ENCODE measurements around the gene TUBB6. TPM values are rescaled to one million over a fixed set of nuclear protein-coding genes. Genes with fewer than 3 reads are reported as not detected.
A peak's percentile ranks its signal among the peaks of the same experiment; 100 is the strongest.

The TUBB6 gene
- total and polyA plus RNA-seq, 2 of the 13 experiments (the other 11 are each of a cell fraction or from before 2014, with no cell fraction given), result 9.9 to 28.6 TPM

- no peak for TF ChIP-seq FOXO1 (CRISPR knock-in tag; IDR thresholded peaks at IDR 0.05)
- TF ChIP-seq, protein P1, sequence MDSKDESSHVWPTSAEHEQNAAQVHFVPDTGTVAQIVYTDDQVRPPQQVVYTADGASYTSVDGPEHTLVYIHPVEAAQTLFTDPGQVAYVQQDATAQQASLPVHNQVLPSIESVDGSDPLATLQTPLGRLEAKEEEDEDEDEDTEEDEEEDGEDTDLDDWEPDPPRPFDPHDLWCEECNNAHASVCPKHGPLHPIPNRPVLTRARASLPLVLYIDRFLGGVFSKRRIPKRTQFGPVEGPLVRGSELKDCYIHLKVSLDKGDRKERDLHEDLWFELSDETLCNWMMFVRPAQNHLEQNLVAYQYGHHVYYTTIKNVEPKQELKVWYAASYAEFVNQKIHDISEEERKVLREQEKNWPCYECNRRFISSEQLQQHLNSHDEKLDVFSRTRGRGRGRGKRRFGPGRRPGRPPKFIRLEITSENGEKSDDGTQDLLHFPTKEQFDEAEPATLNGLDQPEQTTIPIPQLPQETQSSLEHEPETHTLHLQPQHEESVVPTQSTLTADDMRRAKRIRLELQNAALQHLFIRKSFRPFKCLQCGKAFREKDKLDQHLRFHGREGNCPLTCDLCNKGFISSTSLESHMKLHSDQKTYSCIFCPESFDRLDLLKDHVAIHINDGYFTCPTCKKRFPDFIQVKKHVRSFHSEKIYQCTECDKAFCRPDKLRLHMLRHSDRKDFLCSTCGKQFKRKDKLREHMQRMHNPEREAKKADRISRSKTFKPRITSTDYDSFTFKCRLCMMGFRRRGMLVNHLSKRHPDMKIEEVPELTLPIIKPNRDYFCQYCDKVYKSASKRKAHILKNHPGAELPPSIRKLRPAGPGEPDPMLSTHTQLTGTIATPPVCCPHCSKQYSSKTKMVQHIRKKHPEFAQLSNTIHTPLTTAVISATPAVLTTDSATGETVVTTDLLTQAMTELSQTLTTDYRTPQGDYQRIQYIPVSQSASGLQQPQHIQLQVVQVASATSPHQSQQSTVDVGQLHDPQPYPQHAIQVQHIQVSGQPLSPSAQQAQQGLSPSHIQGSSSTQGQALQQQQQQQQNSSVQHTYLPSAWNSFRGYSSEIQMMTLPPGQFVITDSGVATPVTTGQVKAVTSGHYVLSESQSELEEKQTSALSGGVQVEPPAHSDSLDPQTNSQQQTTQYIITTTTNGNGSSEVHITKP (CRISPR knock-in tag; IDR thresholded peaks at IDR 0.05; ENCODE audit: low read depth), result no peak
- no peak for TF ChIP-seq KAT8 (CRISPR knock-in tag; IDR thresholded peaks at IDR 0.05)
- no peak for TF ChIP-seq SMAD9 (CRISPR knock-in tag; IDR thresholded peaks at IDR 0.05)
- no peak for TF ChIP-seq TFDP2 (CRISPR knock-in tag; IDR thresholded peaks at IDR 0.05)
- no peak for TF ChIP-seq E2F2 (CRISPR knock-in tag; IDR thresholded peaks at IDR 0.05; ENCODE audit: borderline replicate concordance)
- TF ChIP-seq NPAS2 (CRISPR knock-in tag; IDR thresholded peaks at IDR 0.05; ENCODE audit: borderline replicate concordance), result no peak
- TF ChIP-seq ZNF766 (CRISPR knock-in tag; IDR thresholded peaks at IDR 0.05; ENCODE audit: borderline replicate concordance), result no peak
- no peak for TF ChIP-seq NFIB (CRISPR knock-in tag; IDR thresholded peaks at IDR 0.05; ENCODE audit: borderline replicate concordance)
- TF ChIP-seq NR2F2 (IDR thresholded peaks at IDR 0.05; ENCODE audit: borderline replicate concordance, low read depth), result 0 out of 2 replicates have a peak, but pooled peaks have one; percentile 21
- no peak for TF ChIP-seq ZNF496 (CRISPR knock-in tag; IDR thresholded peaks at IDR 0.05; ENCODE audit: insufficient replicate concordance)
- no peak for TF ChIP-seq GTF2F1 (IDR thresholded peaks at IDR 0.05; ENCODE audit: low read length)
- TF ChIP-seq ONECUT2 (CRISPR knock-in tag; IDR thresholded peaks at IDR 0.05), result no peak
- TF ChIP-seq NR2F6 (IDR thresholded peaks at IDR 0.05), result peak; percentile 47; the same call in 1 of the 2 replicates
- TF ChIP-seq NR2F6 (CRISPR knock-in tag; IDR thresholded peaks at IDR 0.05), result peak; percentile 42; the same call in 1 of the 2 replicates
- TF ChIP-seq RARA (CRISPR knock-in tag; IDR thresholded peaks at IDR 0.05), result peak; percentile 57
- TF ChIP-seq MEIS2 (CRISPR knock-in tag; IDR thresholded peaks at IDR 0.05), result peak; percentile 94
- TF ChIP-seq ZBTB38 (CRISPR knock-in tag; IDR thresholded peaks at IDR 0.05), result no peak
- no peak for TF ChIP-seq SATB2 (CRISPR knock-in tag; IDR thresholded peaks at IDR 0.05)
- no peak for TF ChIP-seq ZFAT (CRISPR knock-in tag; conservative IDR thresholded peaks at IDR 0.05)
- TF ChIP-seq CREB1 (IDR thresholded peaks at IDR 0.05), result no peak
- no peak for TF ChIP-seq CREB1 (CRISPR knock-in tag; IDR thresholded peaks at IDR 0.05)
- TF ChIP-seq TBL1XR1 (IDR thresholded peaks at IDR 0.05; ENCODE audit: borderline replicate concordance, low read length, partially characterized antibody), result no peak
- TF ChIP-seq, protein P2, sequence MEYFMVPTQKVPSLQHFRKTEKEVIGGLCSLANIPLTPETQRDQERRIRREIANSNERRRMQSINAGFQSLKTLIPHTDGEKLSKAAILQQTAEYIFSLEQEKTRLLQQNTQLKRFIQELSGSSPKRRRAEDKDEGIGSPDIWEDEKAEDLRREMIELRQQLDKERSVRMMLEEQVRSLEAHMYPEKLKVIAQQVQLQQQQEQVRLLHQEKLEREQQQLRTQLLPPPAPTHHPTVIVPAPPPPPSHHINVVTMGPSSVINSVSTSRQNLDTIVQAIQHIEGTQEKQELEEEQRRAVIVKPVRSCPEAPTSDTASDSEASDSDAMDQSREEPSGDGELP (IDR thresholded peaks at IDR 0.05; ENCODE audit: borderline replicate concordance, low read depth), result no peak; the same call in 1 of the 2 replicates
Observed at GRCh38 chr18:12336887-12337286, 28.8 kb downstream of the TUBB6 start (continued).

Data from HepG2 (cell line).